ENCODE measurements around the gene CIB4.

DNA sequence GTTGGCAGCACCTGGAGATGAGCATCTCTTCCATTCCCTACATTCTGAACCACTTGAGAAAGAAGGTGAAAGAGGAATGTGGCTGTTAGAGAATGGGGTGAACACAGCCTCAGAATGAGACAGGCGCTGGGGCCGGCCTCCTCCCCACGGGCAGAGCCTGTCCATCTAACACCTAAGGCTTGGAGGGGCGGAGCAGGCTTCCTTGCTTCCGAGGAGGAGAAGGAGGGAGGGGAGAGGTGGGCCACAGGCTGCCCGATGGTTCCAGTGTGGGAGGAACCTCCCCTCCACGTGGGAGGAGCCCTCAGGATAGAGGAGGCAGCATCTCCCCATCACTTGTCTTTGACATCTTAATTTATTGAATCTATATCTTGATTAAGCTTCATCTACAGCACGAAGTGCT is 68.6 kb downstream of the CIB4 start:
- TF ChIP-seq, protein P1, sequence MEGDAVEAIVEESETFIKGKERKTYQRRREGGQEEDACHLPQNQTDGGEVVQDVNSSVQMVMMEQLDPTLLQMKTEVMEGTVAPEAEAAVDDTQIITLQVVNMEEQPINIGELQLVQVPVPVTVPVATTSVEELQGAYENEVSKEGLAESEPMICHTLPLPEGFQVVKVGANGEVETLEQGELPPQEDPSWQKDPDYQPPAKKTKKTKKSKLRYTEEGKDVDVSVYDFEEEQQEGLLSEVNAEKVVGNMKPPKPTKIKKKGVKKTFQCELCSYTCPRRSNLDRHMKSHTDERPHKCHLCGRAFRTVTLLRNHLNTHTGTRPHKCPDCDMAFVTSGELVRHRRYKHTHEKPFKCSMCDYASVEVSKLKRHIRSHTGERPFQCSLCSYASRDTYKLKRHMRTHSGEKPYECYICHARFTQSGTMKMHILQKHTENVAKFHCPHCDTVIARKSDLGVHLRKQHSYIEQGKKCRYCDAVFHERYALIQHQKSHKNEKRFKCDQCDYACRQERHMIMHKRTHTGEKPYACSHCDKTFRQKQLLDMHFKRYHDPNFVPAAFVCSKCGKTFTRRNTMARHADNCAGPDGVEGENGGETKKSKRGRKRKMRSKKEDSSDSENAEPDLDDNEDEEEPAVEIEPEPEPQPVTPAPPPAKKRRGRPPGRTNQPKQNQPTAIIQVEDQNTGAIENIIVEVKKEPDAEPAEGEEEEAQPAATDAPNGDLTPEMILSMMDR (IDR thresholded peaks at IDR 0.05) = no peak
- TF ChIP-seq EP300 (IDR thresholded peaks at IDR 0.05; ENCODE audit: low read depth) = no peak

Measured in transverse colon (tissue), 3 donors.